Osteocyte (in vitro differentiated cells): Measurements from ENCODE around the gene APP. TPM values are rescaled to one million over a fixed set of nuclear protein-coding genes. Genes with fewer than 3 reads are reported as not detected.

Source experiments
- DNase-seq: peaks from one replicate; pipeline ENCODE4 v3.0.0; 2021; ENCODE audit warnings: mixed read lengths; ENCODE audit not compliant: unreplicated experiment; ENCODE audit errors: extremely low spot score
- H3K27ac Mint-ChIP-seq: one replicate; pipeline ENCODE4 v1.8.0; 2021; ENCODE audit warnings: mild to moderate bottlenecking, mixed read lengths; ENCODE audit not compliant: unreplicated experiment
- H3K27me3 Mint-ChIP-seq: one replicate; pipeline ENCODE4 v1.8.0; 2021; ENCODE audit warnings: mixed read lengths; ENCODE audit not compliant: unreplicated experiment
- H3K36me3 Mint-ChIP-seq: one replicate; pipeline ENCODE4 v1.8.0; 2021; ENCODE audit warnings: mixed read lengths; ENCODE audit not compliant: unreplicated experiment
- H3K4me1 Mint-ChIP-seq: one replicate; pipeline ENCODE4 v1.8.0; 2021; ENCODE audit warnings: mixed read lengths; ENCODE audit not compliant: unreplicated experiment
- H3K4me3 Mint-ChIP-seq: one replicate; pipeline ENCODE4 v1.8.0; 2021; ENCODE audit warnings: mild to moderate bottlenecking, moderate library complexity, mixed read lengths; ENCODE audit not compliant: unreplicated experiment
- H3K9me3 Mint-ChIP-seq: one replicate; pipeline ENCODE4 v1.8.0; 2021; ENCODE audit warnings: mixed read lengths; ENCODE audit not compliant: unreplicated experiment
- CTCF ChIP-seq: fragments of 200-600 bp; sonication (generic); IDR thresholded peaks from 2 replicates; pipeline ENCODE4 v1.5.0; 2021; ENCODE audit warnings: antibody characterized with exemption, mild to moderate bottlenecking, moderate library complexity
- total RNA-seq: library from RNA; stranded (reverse); gene quantifications from 2 replicates; pipeline ENCODE4 v1.2.1, GENCODE V29; 2021

APP gene
- total RNA-seq, 1 donor from 2014 or later = 698 TPM

GRCh38 chr21:25898671-25899070 lies 271.9 kb downstream of the APP start:
- TF ChIP-seq CTCF = no peak
- no peak for DNase-seq
- peaks cover 48% of the 10 kb centered on the region for H3K36me3 Mint-ChIP-seq
- no peaks in the 10 kb centered on the region for H3K9me3 Mint-ChIP-seq
- H3K27me3 Mint-ChIP-seq = no peaks in the 10 kb centered on the region
- no peak overlapping the region for H3K27ac Mint-ChIP-seq
- peaks cover 2% of the 10 kb centered on the region for H3K4me1 Mint-ChIP-seq
- no peak overlapping the region for H3K4me3 Mint-ChIP-seq

- TF ChIP-seq CTCF = no peak
- Mint-ChIP-seq H3K36me3 (peaks cover 48% of the 10 kb centered on the region), H3K4me3 (no peak overlapping the region), H3K27me3 (no peaks in the 10 kb centered on the region), H3K4me1 (peaks cover 2% of the 10 kb centered on the region), H3K27ac (no peak overlapping the region), H3K9me3 (no peaks in the 10 kb centered on the region)
- no peak for DNase-seq
Observed at GRCh38 chr21:25897383-25897782, 273.2 kb downstream of the APP start.

GRCh38 chr21:25896501-25897056 lies 274.0 kb downstream of the APP start:
- Mint-ChIP-seq H3K36me3 (peaks cover 46% of the 10 kb centered on the region), H3K27me3 (no peaks in the 10 kb centered on the region), H3K4me3 (no peak overlapping the region), H3K9me3 (no peaks in the 10 kb centered on the region), H3K27ac (no peak overlapping the region), H3K4me1 (peaks cover 2% of the 10 kb centered on the region)
- TF ChIP-seq CTCF = no peak
- DNase-seq = no peak

GRCh38 chr21:25895565-25896205 lies 274.9 kb downstream of the APP start:
- Mint-ChIP-seq H3K36me3 (peaks cover 49% of the 10 kb centered on the region), H3K4me3 (no peak overlapping the region), H3K27me3 (no peaks in the 10 kb centered on the region), H3K9me3 (no peaks in the 10 kb centered on the region), H3K27ac (no peak overlapping the region), H3K4me1 (peaks cover 2% of the 10 kb centered on the region)
- no peak for DNase-seq
- TF ChIP-seq CTCF = peak; percentile 52

- no peak for DNase-seq
- no peaks in the 10 kb centered on the region for H3K27me3 Mint-ChIP-seq
- H3K4me1 Mint-ChIP-seq = no peaks in the 10 kb centered on the region
- no peaks in the 10 kb centered on the region for H3K9me3 Mint-ChIP-seq
- no peak for TF ChIP-seq CTCF
- H3K27ac Mint-ChIP-seq = no peak overlapping the region
- no peak overlapping the region for H3K4me3 Mint-ChIP-seq
- peaks cover 49% of the 10 kb centered on the region for H3K36me3 Mint-ChIP-seq
Observed at GRCh38 chr21:25893191-25893590, 277.4 kb downstream of the APP start.
